ENCODE results near the gene C4orf50.

GRCh38 chr4:5865896-5866599, 152.2 kb downstream of the C4orf50 start:
- no peak for TF ChIP-seq POLR2AphosphoS5 (IDR thresholded peaks at IDR 0.05; ENCODE audit: low read depth, low read length)
- TF ChIP-seq SIN3A (IDR thresholded peaks at IDR 0.05; ENCODE audit: borderline replicate concordance, insufficient read depth, low read length): no peak
- no peak for TF ChIP-seq REST (IDR thresholded peaks at IDR 0.05; ENCODE audit: insufficient read depth in 1 of 2, low read depth in 2 of 2, low read length in 2 of 2)
- TF ChIP-seq TAF1 (IDR thresholded peaks at IDR 0.05; ENCODE audit: borderline replicate concordance, insufficient read depth, low read length): no peak
- no peak for TF ChIP-seq FOXP2 (optimal IDR thresholded peaks at IDR 0.05; ENCODE audit: borderline replicate concordance, extremely low read depth, extremely low read length, insufficient read depth)

All from PFSK-1 (cell line).